ENCODE data around the gene SLC66A2.

Gene SLC66A2

DNA sequence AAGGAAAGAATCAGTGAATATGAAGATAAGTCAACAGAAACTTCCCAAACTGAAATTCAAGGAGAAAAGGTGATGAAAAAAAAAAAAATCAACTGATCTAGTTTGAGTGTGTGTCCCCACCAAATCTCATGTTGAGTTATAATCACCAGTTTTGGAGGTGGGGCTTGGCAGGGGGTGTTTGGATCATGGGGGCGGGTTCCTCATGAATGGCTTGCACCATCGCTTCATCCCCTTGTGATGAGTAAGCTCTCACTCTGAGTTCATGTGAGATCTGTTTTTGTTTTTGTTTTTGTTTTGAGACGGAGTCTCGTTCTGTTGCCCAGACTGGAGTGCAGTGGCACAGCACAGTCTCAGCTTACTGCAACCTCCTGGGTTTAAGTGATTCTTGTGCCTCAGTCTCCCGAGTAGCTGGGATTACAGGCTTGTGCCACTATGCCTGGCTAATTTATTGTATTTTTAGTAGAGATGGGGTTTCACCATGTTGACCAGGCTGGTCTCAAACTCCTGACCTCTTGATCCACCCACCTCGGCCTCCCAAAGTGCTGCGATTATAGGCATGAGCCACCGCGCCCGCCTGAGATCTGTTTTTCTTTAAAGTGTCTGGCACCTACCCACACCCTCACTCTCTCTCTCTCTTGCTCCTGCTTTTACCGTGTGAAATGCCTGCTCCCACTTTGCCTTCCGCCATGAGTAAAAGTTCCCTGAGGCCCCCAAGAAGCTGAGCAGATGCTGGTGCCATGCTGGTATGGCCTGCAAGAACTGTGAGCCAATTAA lies 4.0 kb upstream of the SLC66A2 start:
- no peak overlapping the region for H3K4me3 ChIP-seq (ENCODE audit: low read depth, low read length)
- no peak for DNase-seq (ENCODE audit: low read depth)
- TF ChIP-seq, protein P1, sequence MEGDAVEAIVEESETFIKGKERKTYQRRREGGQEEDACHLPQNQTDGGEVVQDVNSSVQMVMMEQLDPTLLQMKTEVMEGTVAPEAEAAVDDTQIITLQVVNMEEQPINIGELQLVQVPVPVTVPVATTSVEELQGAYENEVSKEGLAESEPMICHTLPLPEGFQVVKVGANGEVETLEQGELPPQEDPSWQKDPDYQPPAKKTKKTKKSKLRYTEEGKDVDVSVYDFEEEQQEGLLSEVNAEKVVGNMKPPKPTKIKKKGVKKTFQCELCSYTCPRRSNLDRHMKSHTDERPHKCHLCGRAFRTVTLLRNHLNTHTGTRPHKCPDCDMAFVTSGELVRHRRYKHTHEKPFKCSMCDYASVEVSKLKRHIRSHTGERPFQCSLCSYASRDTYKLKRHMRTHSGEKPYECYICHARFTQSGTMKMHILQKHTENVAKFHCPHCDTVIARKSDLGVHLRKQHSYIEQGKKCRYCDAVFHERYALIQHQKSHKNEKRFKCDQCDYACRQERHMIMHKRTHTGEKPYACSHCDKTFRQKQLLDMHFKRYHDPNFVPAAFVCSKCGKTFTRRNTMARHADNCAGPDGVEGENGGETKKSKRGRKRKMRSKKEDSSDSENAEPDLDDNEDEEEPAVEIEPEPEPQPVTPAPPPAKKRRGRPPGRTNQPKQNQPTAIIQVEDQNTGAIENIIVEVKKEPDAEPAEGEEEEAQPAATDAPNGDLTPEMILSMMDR (IDR thresholded peaks at IDR 0.05; ENCODE audit: control insufficient read depth, extremely low read depth, insufficient read depth), result no peak

- H3K4me3 ChIP-seq (ENCODE audit: low read depth, low read length), result no peak overlapping the region
- TF ChIP-seq, protein P1 (IDR thresholded peaks at IDR 0.05; ENCODE audit: control insufficient read depth, extremely low read depth, insufficient read depth), result no peak
- DNase-seq (ENCODE audit: low read depth), result no peak
Observed at GRCh38 chr18:79954791-79955190, 3.3 kb upstream of the SLC66A2 start.

DNA sequence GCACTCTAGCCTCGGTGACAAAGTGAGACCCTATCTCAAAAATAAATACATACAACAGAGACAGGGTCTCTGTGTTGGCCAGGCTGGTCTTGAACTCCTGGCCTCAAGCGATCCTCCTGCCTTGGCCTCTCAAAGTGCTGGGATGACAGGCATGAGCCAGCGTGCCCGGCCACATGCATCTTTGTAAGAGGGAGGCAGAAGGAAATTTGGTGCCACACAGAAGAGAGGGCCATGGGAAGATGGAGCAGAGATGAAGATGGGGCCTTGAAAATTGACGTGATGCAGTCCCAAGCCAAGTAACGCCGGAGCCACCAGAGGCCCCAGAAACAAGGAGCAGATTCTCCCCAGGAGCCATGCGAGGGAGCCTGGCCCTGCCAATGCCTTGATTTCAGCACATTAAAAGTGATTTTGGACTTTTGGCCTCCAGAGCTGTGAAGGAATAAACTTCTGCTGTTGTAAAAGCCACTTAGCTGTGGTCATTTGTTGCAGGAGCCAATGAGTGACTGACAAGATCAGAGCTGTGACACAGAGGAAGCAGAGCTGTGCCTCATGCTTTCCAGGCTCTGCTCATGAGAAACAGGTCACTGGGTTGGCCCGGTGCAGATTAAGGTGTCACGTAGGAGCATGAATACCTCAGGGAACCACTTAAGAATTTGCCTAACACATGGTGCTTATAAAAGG lies 2.7 kb upstream of the SLC66A2 start:
- peak; percentile 75 for DNase-seq (ENCODE audit: low read depth)
- no peak overlapping the region for H3K4me3 ChIP-seq (ENCODE audit: low read depth, low read length)
- TF ChIP-seq, protein P1 (IDR thresholded peaks at IDR 0.05; ENCODE audit: control insufficient read depth, extremely low read depth, insufficient read depth), result no peak

- TF ChIP-seq, protein P1 (IDR thresholded peaks at IDR 0.05; ENCODE audit: control insufficient read depth, extremely low read depth, insufficient read depth), result no peak
- no peak overlapping the region for H3K4me3 ChIP-seq (ENCODE audit: low read depth, low read length)
- DNase-seq (ENCODE audit: low read depth), result no peak
Observed at GRCh38 chr18:79952996-79953559, 1.6 kb upstream of the SLC66A2 start.

DNA sequence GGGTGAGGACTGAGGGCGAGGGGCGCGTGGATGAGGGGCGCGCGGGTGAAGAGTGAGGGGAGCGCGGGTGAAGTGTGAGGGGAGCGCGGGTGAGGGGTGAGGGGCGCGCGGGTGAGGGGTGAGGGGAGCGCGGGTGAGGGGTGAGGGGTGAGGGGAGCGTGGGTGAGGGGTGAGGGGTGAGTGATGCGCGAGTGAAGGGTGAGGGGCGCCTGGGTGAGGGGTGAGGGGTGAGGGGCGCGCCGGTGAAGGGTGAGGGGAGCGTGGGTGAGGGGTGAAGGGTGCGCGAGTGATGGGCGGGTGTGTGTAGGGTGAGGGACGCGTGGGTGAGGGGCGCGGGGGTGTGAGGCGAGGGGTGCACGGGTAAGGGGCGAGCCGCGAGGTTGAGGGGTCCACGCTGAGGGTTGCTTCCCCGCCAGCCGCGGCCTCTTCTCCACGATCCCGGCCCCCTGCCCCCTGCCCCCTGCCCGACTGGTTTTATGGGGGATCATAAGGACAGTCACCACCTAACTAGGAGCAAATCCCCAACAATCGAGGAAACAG lies 1.1 kb upstream of the SLC66A2 start:
- DNase-seq (ENCODE audit: low read depth), result no peak
- peak overlapping the region; percentile 71 for H3K4me3 ChIP-seq (ENCODE audit: low read depth, low read length)
- TF ChIP-seq, protein P1 (IDR thresholded peaks at IDR 0.05; ENCODE audit: control insufficient read depth, extremely low read depth, insufficient read depth), result no peak

DNA sequence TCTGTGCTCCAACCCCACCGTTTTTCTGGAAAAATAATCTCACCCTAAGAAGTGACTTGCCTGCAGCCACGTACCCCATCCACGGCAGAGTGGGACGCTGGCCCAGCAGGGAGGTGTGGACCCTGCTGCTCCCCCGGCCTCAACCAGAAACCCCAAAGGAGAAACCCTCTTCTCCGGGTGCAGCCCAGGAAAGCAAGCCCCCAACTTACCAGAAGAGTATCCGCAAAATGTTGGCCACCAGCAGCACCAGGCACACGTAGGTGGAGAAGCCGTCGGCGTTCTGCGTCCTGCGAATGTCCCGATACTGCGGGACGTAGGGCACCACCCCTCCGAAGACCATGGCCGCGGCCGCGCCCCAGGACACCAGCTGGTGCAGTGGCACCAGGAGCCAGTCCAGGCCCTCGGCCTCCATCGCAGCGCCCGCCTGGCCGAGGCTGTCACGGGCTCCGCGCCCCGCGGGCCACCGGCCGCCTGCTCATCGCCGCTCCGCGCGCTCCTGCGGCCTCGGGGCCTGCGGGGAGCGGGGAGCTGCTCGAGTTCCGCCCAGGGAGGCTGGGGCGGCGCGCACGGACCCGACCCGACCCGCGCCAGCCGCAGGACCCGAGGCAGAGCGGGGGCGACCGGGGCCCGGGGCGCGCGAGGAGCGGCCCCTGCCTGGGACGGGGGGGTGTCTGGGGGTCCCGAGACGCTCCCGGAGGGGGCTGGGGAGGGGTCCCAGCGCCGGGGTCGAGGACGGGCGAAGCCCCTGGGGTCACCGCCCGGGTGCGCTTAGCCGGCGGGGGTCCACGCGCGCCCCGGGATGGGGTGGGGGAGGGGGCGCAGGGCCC lies 725 bp downstream of the SLC66A2 start:
- TF ChIP-seq, protein P1 (IDR thresholded peaks at IDR 0.05; ENCODE audit: control insufficient read depth, extremely low read depth, insufficient read depth), result no peak
- DNase-seq (ENCODE audit: low read depth), result no peak
- peak overlapping the region; percentile 64 for H3K4me3 ChIP-seq (ENCODE audit: low read depth, low read length)
